HG03575 (cell line): ENCODE results near the gene ZNF619.
A peak's percentile ranks its signal among the peaks of the same experiment; 100 is the strongest.
"Not testable (repeated sequence)": the region's sequence is repeated elsewhere in the genome, so short reads cannot be mapped to it uniquely, and the experiment has no call there.

Experiments used
- ATAC-seq: cut with Tn5 transposase; IDR thresholded peaks from one replicate; pipeline ENCODE4 v1.9.1; 2021; ENCODE audit not compliant: unreplicated experiment, insufficient number of reproducible peaks, low FRiP score; ENCODE audit errors: extremely low read depth

ZNF619 gene

GRCh38 chr3:40476478-40477470, at the start of gene ZNF619:
ZNF619 (plus strand) TSS chr3:40477122; CDS start chr3:40477980, 858 bp downstream.
- ATAC-seq: no peak

- no peak for ATAC-seq
These were observed 44.1 kb upstream of the ZNF619 start for GRCh38 chr3:40432793-40433192.

- ATAC-seq: no peak
These were observed 39.0 kb upstream of the ZNF619 start for GRCh38 chr3:40437889-40438288.

GRCh38 chr3:40445062-40445461, 31.9 kb upstream of the ZNF619 start:
- ATAC-seq: no peak

GRCh38 chr3:40445880-40446279, 31.0 kb upstream of the ZNF619 start:
- ATAC-seq: no peak

GRCh38 chr3:40450438-40450837, 26.5 kb upstream of the ZNF619 start:
- no peak for ATAC-seq

- ATAC-seq: no peak
These were observed 25.4 kb upstream of the ZNF619 start for GRCh38 chr3:40451551-40451950.

- no peak for ATAC-seq
These were observed 24.9 kb upstream of the ZNF619 start for GRCh38 chr3:40452057-40452456.

- ATAC-seq: no peak
These were observed 24.4 kb upstream of the ZNF619 start for GRCh38 chr3:40452562-40452875.

GRCh38 chr3:40452876-40453730, 23.8 kb upstream of the ZNF619 start:
- peak; percentile 91 for ATAC-seq

GRCh38 chr3:40453933-40454332, 23.0 kb upstream of the ZNF619 start:
- ATAC-seq: no peak

- ATAC-seq: no peak
These were observed 21.6 kb upstream of the ZNF619 start for GRCh38 chr3:40455328-40455727.

GRCh38 chr3:40456279-40456939, 20.5 kb upstream of the ZNF619 start:
- no peak for ATAC-seq

GRCh38 chr3:40456940-40457823, 19.7 kb upstream of the ZNF619 start, which contains the start of gene RPL14:
RPL14 (plus strand) TSS chr3:40457339; CDS start chr3:40457472, 133 bp downstream.
- peak; percentile 37 for ATAC-seq

GRCh38 chr3:40458473-40458872, 18.4 kb upstream of the ZNF619 start:
- no peak for ATAC-seq

GRCh38 chr3:40460481-40460880, 16.4 kb upstream of the ZNF619 start:
- ATAC-seq: not testable (repeated sequence)

- no peak for ATAC-seq
These were observed 15.8 kb upstream of the ZNF619 start for GRCh38 chr3:40461161-40461560.

- ATAC-seq: not testable (repeated sequence)
These were observed 14.1 kb upstream of the ZNF619 start for GRCh38 chr3:40462838-40463237.
